Activated B cell treated with CpG ODN at 0.5 μM for 24 hours (primary cell): ENCODE measurements around the gene ENO3. TPM values are rescaled to one million over a fixed set of nuclear protein-coding genes. Genes with fewer than 3 reads are reported as not detected.
A peak's percentile ranks its signal among the peaks of the same experiment; 100 is the strongest.

Experiments used
- ATAC-seq: fragments of 200-7000 bp; cut with Tn5 transposase; one replicate; pipeline ENCODE4 v1.10.0; 2021; ENCODE audit warnings: low read depth, mild to moderate bottlenecking, moderate library complexity
- CTCF ChIA-PET: fragments of 350-600 bp; sonication (Branson Sonifier 250); formaldehyde crosslinking; loops from one replicate; lab custom pipeline; 2021; ENCODE audit warnings: antibody characterized with exemption; lab: Charles Lee
- POLR2A ChIA-PET: fragments of 350-600 bp; sonication (Branson Sonifier 250); formaldehyde crosslinking; loops from one replicate; lab custom pipeline; 2021; ENCODE audit warnings: antibody characterized with exemption; lab: Charles Lee
- DNase-seq: peaks from one replicate; pipeline ENCODE4 v3.0.0; 2022
- H3K27ac Mint-ChIP-seq: one replicate; pipeline ENCODE4 v1.8.0; 2020; ENCODE audit warnings: mixed read lengths
- H3K27me3 Mint-ChIP-seq: one replicate; pipeline ENCODE4 v1.8.0; 2021; ENCODE audit warnings: mixed read lengths
- H3K36me3 Mint-ChIP-seq: one replicate; pipeline ENCODE4 v1.8.0; 2021; ENCODE audit warnings: low read depth, mixed read lengths
- H3K4me1 Mint-ChIP-seq: one replicate; pipeline ENCODE4 v1.8.0; 2021; ENCODE audit warnings: mixed read lengths
- H3K4me3 Mint-ChIP-seq: one replicate; pipeline ENCODE4 v1.8.0; 2020; ENCODE audit warnings: mild to moderate bottlenecking, mixed read lengths
- H3K9me3 Mint-ChIP-seq: one replicate; pipeline ENCODE4 v1.8.0; 2020; ENCODE audit warnings: mixed read lengths
- intact Hi-C: fragments of 100-400 bp; cut with micrococcal nuclease; formaldehyde crosslinking; loops from one replicate; pipeline ENCODE4 v1.15.1; 2024
- total RNA-seq: library from RNA; stranded (reverse); gene quantifications from 2 replicates; pipeline ENCODE4 v1.2.3, GENCODE V29; 2022
- TF ChIP-seq, protein P1 (sequence below): fragments of 200-600 bp; IDR thresholded peaks from one replicate; pipeline ENCODE4 v1.8.0; 2022; ENCODE audit warnings: antibody characterized with exemption, mild to moderate bottlenecking

Gene ENO3
- total RNA-seq, 1 donor from 2014 or later = 29.5 TPM

DNA sequence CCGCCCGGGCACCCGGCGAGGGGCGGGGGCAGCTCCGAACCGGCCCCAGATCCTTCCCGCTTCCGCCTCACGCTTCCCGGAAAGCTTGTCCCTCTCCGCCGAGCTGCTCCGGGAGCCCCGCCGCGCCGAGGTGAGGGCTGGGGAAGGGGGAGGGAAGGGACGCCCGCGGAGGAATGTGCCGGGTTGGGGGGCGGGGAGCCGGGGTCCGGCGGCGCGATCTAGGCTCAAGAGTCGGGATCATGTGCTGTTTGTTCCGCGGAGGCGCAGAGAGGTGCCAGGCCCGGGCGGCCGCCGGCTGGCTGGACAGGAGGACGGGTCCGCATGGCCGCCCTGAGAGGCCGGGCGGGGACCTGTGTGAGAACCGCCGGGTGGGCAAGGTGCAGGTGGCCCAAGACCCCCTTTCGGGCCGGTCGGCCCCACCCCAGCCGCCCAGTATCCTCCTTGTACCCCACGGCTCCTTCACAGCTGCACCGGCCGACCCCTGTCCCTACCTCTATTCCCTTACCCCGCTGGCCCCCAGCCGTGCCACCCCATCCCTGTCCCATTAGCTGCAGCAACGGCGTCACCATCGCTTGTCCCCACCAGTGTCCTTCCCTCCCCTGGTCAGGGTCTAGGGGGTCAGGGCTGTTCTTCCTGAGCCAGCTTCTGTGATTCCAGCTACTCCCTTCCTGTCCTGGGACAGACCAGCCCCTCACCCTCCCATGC, 47.3 kb downstream of the ENO3 start:
- Mint-ChIP-seq H3K27ac (peak overlapping the region; percentile 90), H3K4me1 (peaks cover 20% of the 10 kb centered on the region), H3K36me3 (peaks cover 32% of the 10 kb centered on the region), H3K4me3 (peak overlapping the region; percentile 85), H3K9me3 (no peaks in the 10 kb centered on the region), H3K27me3 (no peaks in the 10 kb centered on the region)
- peak; percentile 36 for DNase-seq
- intact Hi-C loops = loop anchor here (5.0 kb wide), 1 partner anchor 441 kb away; the partner anchor contains the start of gene MYBBP1A
- ChIA-PET POLR2A (interaction anchor here (0.6 to 3.7 kb wide), 19 partner anchors 9 to 256 kb away, joined by 3 to 36 read pairs (median 6); partner anchors contain the start of genes C17orf107, CAMTA2, ENO3 and PFN1), CTCF (interaction anchor here (1.0 to 1.1 kb wide), 2 partner anchors 18 to 29 kb away, joined by 3 to 4 read pairs; no protein-coding TSS in a partner anchor)
- TF ChIP-seq, protein P1, sequence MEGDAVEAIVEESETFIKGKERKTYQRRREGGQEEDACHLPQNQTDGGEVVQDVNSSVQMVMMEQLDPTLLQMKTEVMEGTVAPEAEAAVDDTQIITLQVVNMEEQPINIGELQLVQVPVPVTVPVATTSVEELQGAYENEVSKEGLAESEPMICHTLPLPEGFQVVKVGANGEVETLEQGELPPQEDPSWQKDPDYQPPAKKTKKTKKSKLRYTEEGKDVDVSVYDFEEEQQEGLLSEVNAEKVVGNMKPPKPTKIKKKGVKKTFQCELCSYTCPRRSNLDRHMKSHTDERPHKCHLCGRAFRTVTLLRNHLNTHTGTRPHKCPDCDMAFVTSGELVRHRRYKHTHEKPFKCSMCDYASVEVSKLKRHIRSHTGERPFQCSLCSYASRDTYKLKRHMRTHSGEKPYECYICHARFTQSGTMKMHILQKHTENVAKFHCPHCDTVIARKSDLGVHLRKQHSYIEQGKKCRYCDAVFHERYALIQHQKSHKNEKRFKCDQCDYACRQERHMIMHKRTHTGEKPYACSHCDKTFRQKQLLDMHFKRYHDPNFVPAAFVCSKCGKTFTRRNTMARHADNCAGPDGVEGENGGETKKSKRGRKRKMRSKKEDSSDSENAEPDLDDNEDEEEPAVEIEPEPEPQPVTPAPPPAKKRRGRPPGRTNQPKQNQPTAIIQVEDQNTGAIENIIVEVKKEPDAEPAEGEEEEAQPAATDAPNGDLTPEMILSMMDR = no peak
- ATAC-seq = peak; percentile 3

DNA sequence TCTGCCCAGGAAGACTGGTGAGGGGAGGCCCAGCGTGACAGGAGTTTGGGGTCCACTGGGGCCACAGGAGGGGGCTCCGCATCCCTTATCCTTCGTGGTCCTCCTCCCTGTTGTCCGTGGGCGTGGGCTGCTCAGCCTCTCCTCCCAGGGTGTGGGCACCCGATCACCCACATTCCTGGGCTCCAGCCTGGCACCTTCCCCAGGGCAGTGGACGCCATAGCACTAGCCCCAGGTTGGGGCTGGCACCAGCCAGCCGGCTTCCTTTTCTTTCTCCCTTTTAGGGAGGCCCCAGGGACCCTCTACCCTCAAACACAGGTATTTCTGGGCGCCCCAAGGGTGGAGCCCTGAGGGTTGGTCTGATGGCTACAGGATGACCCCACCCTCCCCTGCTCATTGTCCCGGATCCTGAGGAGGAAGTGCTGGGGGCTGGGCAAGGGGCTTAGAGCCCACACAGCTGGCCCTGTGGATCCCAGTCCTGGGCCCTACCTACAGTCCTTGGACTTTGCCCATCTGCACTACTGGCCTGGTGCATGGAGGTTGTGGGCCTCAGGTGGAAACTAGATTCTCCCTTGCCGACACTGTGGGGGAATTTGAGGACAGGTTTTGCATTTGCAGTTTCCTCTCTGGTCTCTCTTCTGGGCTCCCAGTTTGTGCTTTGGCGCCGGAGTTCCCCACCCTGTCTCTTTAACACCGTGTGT, 48.0 kb downstream of the ENO3 start:
- intact Hi-C loops = loop anchor here (1.0 to 5.0 kb wide), 2 partner anchors 18 to 442 kb away; partner anchors contain the start of gene MYBBP1A
- Mint-ChIP-seq H3K27ac (peak overlapping the region; percentile 90), H3K27me3 (no peaks in the 10 kb centered on the region), H3K36me3 (peaks cover 39% of the 10 kb centered on the region), H3K9me3 (no peaks in the 10 kb centered on the region), H3K4me1 (peaks cover 20% of the 10 kb centered on the region), H3K4me3 (peak overlapping the region; percentile 85)
- DNase-seq = no peak
- peak; percentile 7 for ATAC-seq
- ChIA-PET POLR2A (interaction anchor here (0.7 to 3.7 kb wide), 11 partner anchors 10 to 100 kb away, joined by 3 to 36 read pairs (median 11); partner anchors contain the start of genes C17orf107, CAMTA2, PFN1 and RNF167), CTCF (no interaction called here)
- TF ChIP-seq, protein P1 = no peak

DNA sequence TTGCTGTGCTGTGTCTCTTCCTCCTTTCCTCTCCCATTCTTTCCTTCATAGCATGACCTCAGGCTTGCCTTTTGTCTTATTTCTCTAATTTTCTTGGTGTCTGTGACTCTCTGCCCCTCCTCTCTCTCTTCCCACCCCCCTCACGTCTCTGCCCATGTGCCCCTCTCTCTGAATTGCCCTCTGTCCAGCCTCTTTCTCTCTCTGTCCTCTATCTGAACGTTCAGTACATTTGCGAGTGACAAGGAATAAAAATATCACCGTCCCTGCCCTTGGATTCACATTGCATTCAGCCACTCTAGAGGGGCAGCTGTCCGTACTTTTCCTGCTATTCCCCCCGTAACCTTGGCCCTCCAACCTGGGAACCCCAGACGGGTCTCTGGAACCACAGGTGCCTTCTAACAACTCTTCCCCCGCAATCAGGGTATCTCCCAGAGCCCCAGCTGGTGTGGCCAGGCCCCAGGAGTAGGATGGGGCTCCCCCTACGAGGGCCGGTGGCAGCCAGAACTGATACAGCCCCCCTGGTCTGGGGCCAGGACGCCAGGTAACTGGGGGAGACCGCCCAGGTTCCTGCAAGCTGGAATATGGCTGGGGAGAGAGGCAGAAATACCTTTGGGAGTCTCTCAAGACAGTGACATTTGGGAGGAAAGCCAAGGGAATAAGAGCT, 48.6 kb downstream of the ENO3 start:
- Mint-ChIP-seq H3K27ac (peak overlapping the region; percentile 90), H3K9me3 (no peaks in the 10 kb centered on the region), H3K36me3 (peaks cover 46% of the 10 kb centered on the region), H3K4me3 (peak overlapping the region; percentile 85), H3K4me1 (peaks cover 20% of the 10 kb centered on the region), H3K27me3 (no peaks in the 10 kb centered on the region)
- DNase-seq = no peak
- POLR2A ChIA-PET = interaction anchor here (1.1 to 3.7 kb wide), 8 partner anchors 11 to 100 kb away, joined by 3 to 36 read pairs (median 14); partner anchors contain the start of genes C17orf107, CAMTA2, PFN1 and RNF167
- CTCF ChIA-PET = interaction anchor here (0.8 kb wide), 1 partner anchor 79 kb away, joined by 3 read pairs; the partner anchor contains the start of gene ZFP3
- intact Hi-C loops = loop anchor here (1.0 to 5.0 kb wide), 2 partner anchors 18 to 442 kb away; partner anchors contain the start of gene MYBBP1A
- no peak for ATAC-seq
- TF ChIP-seq, protein P1 = no peak

DNA sequence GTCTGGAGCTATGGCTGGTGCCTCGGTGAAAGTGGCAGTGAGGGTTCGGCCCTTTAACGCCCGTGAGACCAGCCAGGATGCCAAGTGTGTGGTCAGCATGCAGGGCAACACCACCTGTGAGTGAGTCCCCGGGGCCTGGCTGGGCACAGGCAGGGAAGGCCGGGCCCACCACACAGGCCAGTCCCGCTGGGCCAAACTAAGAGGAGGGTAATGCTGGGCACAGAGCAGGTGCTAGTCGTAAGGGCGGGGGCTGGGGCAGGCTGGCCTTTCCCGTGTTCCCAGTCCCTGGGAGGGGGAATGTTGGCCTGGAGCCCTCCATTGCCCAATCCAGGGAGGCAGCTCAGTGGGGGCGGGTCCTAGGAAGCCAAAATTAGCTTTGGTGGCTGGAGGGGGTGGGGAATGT, 49.3 kb downstream of the ENO3 start:
- intact Hi-C loops = no loop called here
- no peak overlapping the region for H3K4me3 Mint-ChIP-seq
- TF ChIP-seq, protein P1 = no peak
- POLR2A ChIA-PET = interaction anchor here (1.2 to 3.7 kb wide), 4 partner anchors 16 to 60 kb away, joined by 6 to 36 read pairs (median 21); partner anchors contain the start of genes PFN1, RNF167, SLC25A11 and SPAG7
- H3K27ac Mint-ChIP-seq = no peak overlapping the region
- peaks cover 20% of the 10 kb centered on the region for H3K4me1 Mint-ChIP-seq
- DNase-seq = no peak
- no peaks in the 10 kb centered on the region for H3K9me3 Mint-ChIP-seq
- CTCF ChIA-PET = interaction anchor here (0.8 kb wide), 1 partner anchor 79 kb away, joined by 3 read pairs; the partner anchor contains the start of gene ZFP3
- no peaks in the 10 kb centered on the region for H3K27me3 Mint-ChIP-seq
- ATAC-seq = no peak
- peaks cover 53% of the 10 kb centered on the region for H3K36me3 Mint-ChIP-seq
